Testis (tissue), 2 donors: ENCODE results near the gene DUSP22.

Source experiments
- POLR2A ChIP-seq: fragments of 450-650 bp; IDR thresholded peaks from one replicate; pipeline ENCODE4 v1.6.1; 2017; ENCODE audit warnings: antibody characterized with exemption, mild to moderate bottlenecking, moderate library complexity
- TF ChIP-seq, protein P1 (sequence below), 3 experiments: fragments of 450-650 bp in 2 of 3; fragments of 200-600 bp in 1 of 3; sonication (generic) in 1 of 3; IDR thresholded peaks; one replicate each; pipeline ENCODE4 v1.5.1; 2016 to 2019; ENCODE audit warnings: antibody characterized with exemption in 3 of 3, mild to moderate bottlenecking in 2 of 3, moderate library complexity in 1 of 3

- TF ChIP-seq, protein P1, sequence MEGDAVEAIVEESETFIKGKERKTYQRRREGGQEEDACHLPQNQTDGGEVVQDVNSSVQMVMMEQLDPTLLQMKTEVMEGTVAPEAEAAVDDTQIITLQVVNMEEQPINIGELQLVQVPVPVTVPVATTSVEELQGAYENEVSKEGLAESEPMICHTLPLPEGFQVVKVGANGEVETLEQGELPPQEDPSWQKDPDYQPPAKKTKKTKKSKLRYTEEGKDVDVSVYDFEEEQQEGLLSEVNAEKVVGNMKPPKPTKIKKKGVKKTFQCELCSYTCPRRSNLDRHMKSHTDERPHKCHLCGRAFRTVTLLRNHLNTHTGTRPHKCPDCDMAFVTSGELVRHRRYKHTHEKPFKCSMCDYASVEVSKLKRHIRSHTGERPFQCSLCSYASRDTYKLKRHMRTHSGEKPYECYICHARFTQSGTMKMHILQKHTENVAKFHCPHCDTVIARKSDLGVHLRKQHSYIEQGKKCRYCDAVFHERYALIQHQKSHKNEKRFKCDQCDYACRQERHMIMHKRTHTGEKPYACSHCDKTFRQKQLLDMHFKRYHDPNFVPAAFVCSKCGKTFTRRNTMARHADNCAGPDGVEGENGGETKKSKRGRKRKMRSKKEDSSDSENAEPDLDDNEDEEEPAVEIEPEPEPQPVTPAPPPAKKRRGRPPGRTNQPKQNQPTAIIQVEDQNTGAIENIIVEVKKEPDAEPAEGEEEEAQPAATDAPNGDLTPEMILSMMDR (IDR thresholded peaks at IDR 0.05): no peak
- no peak for TF ChIP-seq POLR2A
These were observed 70.1 kb downstream of the DUSP22 start for GRCh38 chr6:362231-362923.
